Stimulated activated CD8-positive, alpha-beta memory T cell treated with anti-CD3 and anti-CD28 coated beads, Interleukin-7, amount 100 ng/mL, for 48 hours (primary cell): ENCODE results near the gene TMEM253.

ENCODE experiments used
- DNase-seq, 2 donors: peaks; one replicate each; pipeline ENCODE4 v3.0.0-alpha.2; 2020; ENCODE audit warnings: low read depth in 1 of 2; ENCODE audit errors: extremely low read depth in 1 of 2

The TMEM253 gene

DNA sequence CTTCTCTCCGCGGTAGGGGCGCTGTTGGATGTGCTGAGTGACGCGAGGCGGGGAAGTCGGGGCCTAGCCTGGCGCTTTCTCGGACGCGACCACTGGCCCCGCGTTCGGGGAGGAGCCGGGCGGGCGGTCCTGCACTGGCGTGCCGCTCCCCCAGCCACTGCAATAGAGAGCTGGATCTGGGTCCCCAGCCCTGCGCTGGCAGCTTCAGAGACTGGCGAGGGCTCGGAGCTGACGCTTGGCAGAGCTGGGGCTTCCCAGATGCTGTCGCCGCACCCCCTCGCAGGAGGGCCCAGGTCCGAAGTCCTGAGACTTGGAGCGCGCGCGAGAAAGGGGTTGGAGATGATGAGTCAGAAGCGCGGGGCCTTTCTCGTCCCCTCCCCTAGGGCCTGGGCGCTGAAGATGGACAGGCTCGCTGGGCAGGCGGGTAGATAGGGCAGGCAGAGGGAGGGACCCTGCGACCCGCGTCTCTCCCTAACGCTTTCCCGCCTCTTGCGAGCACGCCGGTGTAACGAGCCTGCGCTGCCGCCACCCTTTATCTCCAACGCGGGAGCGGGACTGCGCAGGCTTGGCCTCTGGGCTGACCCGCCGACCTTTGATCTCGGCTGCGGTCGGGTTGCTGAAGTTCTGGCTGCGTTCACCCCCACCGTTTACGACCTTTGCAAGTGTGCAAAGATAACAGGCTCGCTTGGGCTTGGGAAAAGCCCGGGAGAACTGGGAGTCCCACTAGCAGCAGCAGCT, 3.0 kb downstream of the TMEM253 start:
- peak; percentile 87 to 90 for DNase-seq

DNA sequence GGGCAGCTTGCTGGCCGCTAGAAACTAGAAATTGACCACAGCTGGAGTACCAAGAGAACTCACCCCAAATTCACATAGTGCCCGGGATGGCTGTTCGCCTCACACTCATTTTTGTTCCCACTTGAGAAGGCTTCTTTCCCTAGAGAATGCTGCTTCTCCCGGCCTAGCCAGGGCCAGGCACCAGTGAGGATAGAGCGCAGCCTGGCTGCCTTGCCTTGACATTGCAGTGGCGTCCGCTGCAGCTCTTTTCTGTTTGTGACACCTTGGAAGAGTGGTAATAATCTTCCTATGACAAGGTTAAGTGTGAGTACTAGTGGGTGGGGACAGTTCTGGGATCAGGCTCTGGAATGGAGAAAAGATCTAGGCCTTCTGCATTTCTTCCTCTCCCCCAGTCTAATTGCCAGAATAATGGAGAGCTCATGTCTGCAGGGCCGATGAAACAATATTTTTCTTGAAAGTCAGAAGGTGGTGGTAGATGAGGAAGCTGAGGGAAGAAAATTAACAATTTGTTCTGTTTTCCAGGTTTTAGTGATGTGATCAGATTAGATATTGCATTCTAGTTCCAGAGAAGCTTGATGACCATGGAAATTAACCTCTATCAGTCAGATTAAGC, 3.7 kb downstream of the TMEM253 start:
- no peak for DNase-seq

DNA sequence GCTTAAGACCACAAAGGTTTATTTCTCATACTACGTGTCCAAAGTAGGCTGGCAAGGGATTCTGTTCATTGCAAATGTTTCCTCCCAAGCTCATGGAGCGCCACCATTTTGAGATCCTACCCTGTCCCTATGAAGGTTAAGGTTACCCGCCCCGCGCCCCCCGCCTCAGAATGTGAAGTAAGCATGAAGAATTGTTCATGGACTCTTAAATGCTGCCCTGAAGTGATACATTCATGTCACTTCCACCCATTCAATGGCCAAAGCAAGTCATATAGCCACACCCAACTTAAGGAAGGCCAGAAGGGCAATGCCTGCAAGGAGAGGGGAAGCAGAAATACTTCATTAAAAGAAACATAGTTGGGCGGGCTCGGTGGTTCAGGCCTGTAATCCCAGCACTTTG, 4.2 kb downstream of the TMEM253 start:
- DNase-seq: no peak

GRCh38 chr14:21106176-21106497, 5.3 kb downstream of the TMEM253 start:
- DNase-seq: no peak

DNA sequence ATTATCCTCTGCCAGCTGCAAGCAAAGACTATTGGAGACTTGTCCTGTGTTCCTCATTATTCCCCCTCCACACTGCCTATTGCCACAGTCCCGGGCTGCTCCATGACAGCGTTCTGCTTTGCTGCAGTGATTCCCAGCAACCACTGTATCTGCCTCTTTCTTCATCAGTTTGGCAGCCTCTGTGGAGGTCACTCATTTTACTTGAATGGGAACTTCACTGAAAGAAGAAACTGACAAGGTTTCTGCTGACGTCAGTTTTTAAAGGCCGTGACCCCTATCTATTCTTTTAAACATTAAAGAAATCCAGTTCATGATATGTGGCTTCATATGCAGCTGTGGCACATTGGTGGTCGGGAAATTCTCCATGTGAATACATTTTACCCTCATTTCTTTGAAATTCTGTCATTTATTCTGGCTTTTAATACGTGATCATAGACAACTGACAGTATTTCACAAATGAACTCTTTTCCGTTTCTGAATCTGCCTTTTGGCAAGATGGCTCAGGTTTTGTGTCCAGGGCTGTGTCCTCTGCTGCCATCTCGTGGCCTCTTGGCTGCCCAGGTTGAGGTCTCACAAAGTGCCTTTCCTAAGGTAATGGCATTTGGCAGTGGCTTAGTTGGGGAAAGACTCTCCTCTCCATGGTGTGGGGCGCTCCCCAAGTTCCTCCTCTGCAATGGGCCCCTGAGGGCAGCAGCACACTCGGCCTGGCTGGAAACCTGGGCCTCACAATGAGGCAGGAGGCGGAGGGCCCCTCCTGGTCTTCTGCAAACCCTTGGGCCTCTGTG, 5.8 kb downstream of the TMEM253 start:
- DNase-seq: peak in 1 of 2 donors; percentile 67

GRCh38 chr14:21107283-21107800, 6.5 kb downstream of the TMEM253 start:
- DNase-seq: no peak

- DNase-seq: no peak
Observed at GRCh38 chr14:21108791-21109190, 7.9 kb downstream of the TMEM253 start.

- peak in 1 of 2 donors; percentile 52 for DNase-seq
Observed at GRCh38 chr14:21109377-21110138, 8.7 kb downstream of the TMEM253 start.

DNA sequence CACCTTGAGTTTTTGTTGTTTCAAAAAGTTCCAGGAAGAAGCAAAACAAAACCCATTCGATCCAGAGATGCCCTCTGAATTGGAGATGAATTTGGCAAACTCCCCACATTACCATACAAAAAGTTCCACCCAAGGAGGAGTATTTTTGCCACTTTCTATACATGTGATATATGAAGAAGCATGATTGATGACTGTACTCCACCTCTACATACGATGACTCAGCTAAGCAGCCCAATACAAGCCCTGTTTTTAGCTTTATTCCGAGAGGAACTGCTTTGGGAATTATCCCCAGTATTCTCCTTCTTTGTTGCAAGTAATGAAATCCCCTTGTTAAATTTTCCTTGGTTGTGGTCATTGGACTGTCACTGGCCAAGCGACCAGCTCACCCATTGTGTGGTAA, 11.4 kb downstream of the TMEM253 start:
- no peak for DNase-seq

GRCh38 chr14:21113369-21113768, 12.5 kb downstream of the TMEM253 start:
- no peak for DNase-seq

GRCh38 chr14:21118933-21119332, 18.1 kb downstream of the TMEM253 start:
- DNase-seq: no peak

- DNase-seq: no peak
Observed at GRCh38 chr14:21120686-21121085, 19.8 kb downstream of the TMEM253 start.

- no peak for DNase-seq
Observed at GRCh38 chr14:21121122-21121521, 20.3 kb downstream of the TMEM253 start.

GRCh38 chr14:21123429-21123828, 22.6 kb downstream of the TMEM253 start:
- DNase-seq: no peak

GRCh38 chr14:21133901-21134300, 33.0 kb downstream of the TMEM253 start:
- DNase-seq: no peak

DNA sequence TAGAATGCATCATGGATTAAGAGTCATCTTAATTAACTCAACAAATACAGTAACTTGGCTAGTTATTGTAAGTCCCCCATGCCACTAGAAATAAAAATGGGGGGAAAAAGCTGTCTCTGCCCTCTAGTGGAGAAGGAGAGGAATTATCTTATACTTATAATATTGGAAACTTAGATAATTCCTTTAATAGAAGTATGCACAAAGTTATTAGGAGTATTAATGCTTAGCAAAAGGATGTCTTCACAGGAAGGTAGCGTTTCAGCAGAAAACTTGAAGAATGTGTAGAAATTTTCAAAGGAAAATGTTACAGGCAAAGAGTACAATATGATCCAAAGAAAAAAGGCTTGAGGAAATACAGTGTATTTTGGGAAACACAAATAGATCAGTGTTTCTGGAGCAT, 35.2 kb downstream of the TMEM253 start:
- no peak for DNase-seq

- no peak for DNase-seq
Observed at GRCh38 chr14:21142357-21142756, 41.5 kb downstream of the TMEM253 start.

DNA sequence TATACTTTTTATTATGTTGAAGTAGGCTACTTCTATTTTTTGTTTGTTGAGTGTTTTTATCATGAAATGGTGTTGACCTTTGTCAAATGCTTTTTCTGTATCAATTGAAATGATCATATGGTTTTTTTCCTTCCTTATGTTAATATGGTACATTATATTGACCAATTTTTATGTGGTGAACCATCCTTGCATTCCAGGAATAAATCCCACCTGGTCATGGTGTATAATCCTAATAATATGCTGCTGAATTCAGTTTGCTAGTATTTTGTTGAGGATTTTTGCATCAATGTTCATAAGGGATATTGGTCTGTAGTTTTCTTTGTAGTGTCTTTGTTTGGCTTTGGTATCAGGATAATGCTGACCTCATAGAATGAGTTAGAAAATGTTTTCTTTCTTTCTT, 44.6 kb downstream of the TMEM253 start:
- DNase-seq: no peak

DNA sequence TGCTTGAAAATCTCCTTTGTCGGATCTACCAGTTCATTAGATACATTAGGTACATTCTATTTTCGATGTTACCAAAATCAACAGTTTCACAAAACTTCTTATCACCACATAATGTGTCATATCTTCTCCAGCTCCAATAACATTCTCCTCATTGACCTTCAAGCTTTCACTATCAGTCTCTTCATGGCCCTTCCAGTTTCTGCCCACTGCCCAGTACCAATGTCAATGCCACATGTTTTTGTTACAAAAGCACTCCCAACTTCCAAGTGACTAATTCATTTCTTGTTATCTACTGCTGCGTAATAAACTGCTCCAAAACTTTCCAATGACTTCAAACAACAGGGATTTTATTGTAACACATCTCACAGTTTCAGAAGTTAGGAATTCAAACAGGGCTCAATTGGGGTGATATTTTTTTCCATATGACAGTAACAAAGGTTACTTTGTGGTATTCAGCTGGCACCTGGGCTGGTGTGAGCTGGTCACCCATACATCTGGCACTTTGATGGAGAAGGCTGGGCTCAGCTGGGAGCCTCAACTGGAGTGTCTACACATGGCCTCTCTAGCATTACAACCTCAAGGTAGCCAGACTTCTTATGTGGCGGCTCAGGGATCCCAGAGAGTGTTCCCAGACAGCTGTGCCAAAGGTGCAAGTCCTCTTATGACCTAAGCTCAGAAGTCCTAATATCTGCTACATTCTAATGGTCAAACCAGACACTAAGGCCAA, 48.9 kb downstream of the TMEM253 start:
- no peak for DNase-seq
